Transverse colon (tissue), 3 donors: Measurements from ENCODE around the gene ECHDC3.
"Not testable (repeated sequence)": the region's sequence is repeated elsewhere in the genome, so short reads cannot be mapped to it uniquely, and the experiment has no call there.

ENCODE experiments used
- EP300 ChIP-seq: sonication (generic); formaldehyde crosslinking; IDR thresholded peaks from one replicate; pipeline ENCODE4 v1.6.1; 2017; ENCODE audit warnings: antibody characterized with exemption, low read depth
- TF ChIP-seq, protein P1 (sequence below), 5 experiments: fragments of 200-600 bp in 3 of 5; fragments of 450-650 bp in 2 of 5; sonication (generic) in 3 of 5; IDR thresholded peaks; 1 replicate in 2 of 5; 2 replicates in 3 of 5; pipeline ENCODE4 v1.5.1; 2016 to 2017; ENCODE audit warnings: antibody characterized with exemption in 5 of 5, inconsistent platforms in 3 of 5, mild to moderate bottlenecking in 2 of 5, moderate library complexity in 1 of 5

DNA sequence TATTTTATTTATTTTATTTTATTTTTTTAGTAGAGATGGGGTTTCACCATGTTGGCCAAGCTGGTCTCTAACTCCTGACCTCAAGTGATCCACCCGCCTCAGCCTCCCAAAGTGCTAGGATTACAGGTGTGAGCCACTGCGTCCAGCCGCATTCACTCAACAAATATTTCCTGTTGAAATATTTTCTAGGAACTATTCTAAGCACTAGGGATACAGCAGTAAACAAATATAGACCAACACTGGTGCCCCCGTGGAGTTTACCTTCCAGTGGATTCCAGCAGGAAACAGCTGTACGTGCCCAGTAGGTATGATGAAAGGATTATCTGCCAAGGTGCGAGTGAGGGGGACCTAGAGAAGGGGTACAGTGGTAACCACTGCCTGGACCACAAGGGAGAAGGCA lies 33.4 kb upstream of the ECHDC3 start:
- TF ChIP-seq, protein P1, sequence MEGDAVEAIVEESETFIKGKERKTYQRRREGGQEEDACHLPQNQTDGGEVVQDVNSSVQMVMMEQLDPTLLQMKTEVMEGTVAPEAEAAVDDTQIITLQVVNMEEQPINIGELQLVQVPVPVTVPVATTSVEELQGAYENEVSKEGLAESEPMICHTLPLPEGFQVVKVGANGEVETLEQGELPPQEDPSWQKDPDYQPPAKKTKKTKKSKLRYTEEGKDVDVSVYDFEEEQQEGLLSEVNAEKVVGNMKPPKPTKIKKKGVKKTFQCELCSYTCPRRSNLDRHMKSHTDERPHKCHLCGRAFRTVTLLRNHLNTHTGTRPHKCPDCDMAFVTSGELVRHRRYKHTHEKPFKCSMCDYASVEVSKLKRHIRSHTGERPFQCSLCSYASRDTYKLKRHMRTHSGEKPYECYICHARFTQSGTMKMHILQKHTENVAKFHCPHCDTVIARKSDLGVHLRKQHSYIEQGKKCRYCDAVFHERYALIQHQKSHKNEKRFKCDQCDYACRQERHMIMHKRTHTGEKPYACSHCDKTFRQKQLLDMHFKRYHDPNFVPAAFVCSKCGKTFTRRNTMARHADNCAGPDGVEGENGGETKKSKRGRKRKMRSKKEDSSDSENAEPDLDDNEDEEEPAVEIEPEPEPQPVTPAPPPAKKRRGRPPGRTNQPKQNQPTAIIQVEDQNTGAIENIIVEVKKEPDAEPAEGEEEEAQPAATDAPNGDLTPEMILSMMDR (IDR thresholded peaks at IDR 0.05) = not testable (repeated sequence)
- TF ChIP-seq EP300 = not testable (repeated sequence)
